Activated T-cell treated with anti-CD3 and anti-CD28 coated beads, Interleukin-2, amount 50 U/mL, for 72 hours (primary cell): Measurements from ENCODE around the gene GPLD1. TPM values are rescaled to one million over a fixed set of nuclear protein-coding genes. Genes with fewer than 3 reads are reported as not detected.
"Not testable (repeated sequence)": the region's sequence is repeated elsewhere in the genome, so short reads cannot be mapped to it uniquely, and the experiment has no call there.

ENCODE experiments used
- ATAC-seq, 2 donors: fragments of 150-1000 bp; cut with Tn5 transposase; replicated peaks in 1 of 2; 2 replicates each; pipeline ENCODE4 v1.10.0; 2021; ENCODE audit warnings: moderate library complexity in 2 of 2, mild to moderate bottlenecking in 1 of 2
- DNase-seq, 2 donors: peaks; one replicate each; pipeline ENCODE4 v3.0.0; 2021 to 2022; ENCODE audit warnings: mixed read lengths in 1 of 2
- H3K27ac Mint-ChIP-seq: one replicate; pipeline ENCODE4 v1.8.0; 2022; ENCODE audit warnings: mild to moderate bottlenecking, moderate library complexity, mixed read lengths
- H3K27me3 Mint-ChIP-seq: one replicate; pipeline ENCODE4 v1.8.0; 2022; ENCODE audit warnings: low read depth, mixed read lengths
- H3K36me3 Mint-ChIP-seq, 2 donors: one replicate each; pipeline ENCODE4 v1.8.0; 2022; ENCODE audit warnings: mixed read lengths in 2 of 2, mild to moderate bottlenecking in 1 of 2; ENCODE audit not compliant: insufficient read depth in 2 of 2
- H3K4me1 Mint-ChIP-seq: one replicate; pipeline ENCODE4 v1.8.0; 2022; ENCODE audit warnings: low read depth, mixed read lengths
- H3K4me3 Mint-ChIP-seq, 2 donors: one replicate each; pipeline ENCODE4 v1.8.0; 2022; ENCODE audit warnings: mild to moderate bottlenecking in 2 of 2, mixed read lengths in 2 of 2, moderate library complexity in 2 of 2
- H3K9me3 Mint-ChIP-seq, 2 donors: one replicate each; pipeline ENCODE4 v1.8.0; 2022; ENCODE audit warnings: mixed read lengths in 2 of 2
- total RNA-seq, 2 donors: library from RNA; stranded (reverse); gene quantifications; one replicate each; pipeline ENCODE4 v1.2.3, GENCODE V29; 2022

The GPLD1 gene
- total RNA-seq, 2 donors from 2014 or later = 0.51 to 0.82 TPM

- no peak for DNase-seq
- Mint-ChIP-seq H3K27me3 (no peaks in the 10 kb centered on the region), H3K9me3 (no peaks in the 10 kb centered on the region), H3K4me1 (no peaks in the 10 kb centered on the region), H3K27ac (no peak overlapping the region), H3K36me3 (peaks cover 0 to 3% of the 10 kb centered on the region in 2 donors), H3K4me3 (no peak overlapping the region)
- ATAC-seq = no peak
Observed at GRCh38 chr6:24439858-24440539, 49.4 kb downstream of the GPLD1 start.

GRCh38 chr6:24436979-24437378, 52.4 kb downstream of the GPLD1 start:
- ATAC-seq (no peak), DNase-seq (no peak)
- H3K36me3 Mint-ChIP-seq = peaks cover 0 to 3% of the 10 kb centered on the region in 2 donors
- no peak overlapping the region for H3K27ac Mint-ChIP-seq
- no peak overlapping the region for H3K4me3 Mint-ChIP-seq
- H3K4me1 Mint-ChIP-seq = no peaks in the 10 kb centered on the region
- H3K27me3 Mint-ChIP-seq = no peaks in the 10 kb centered on the region
- no peaks in the 10 kb centered on the region for H3K9me3 Mint-ChIP-seq

DNA sequence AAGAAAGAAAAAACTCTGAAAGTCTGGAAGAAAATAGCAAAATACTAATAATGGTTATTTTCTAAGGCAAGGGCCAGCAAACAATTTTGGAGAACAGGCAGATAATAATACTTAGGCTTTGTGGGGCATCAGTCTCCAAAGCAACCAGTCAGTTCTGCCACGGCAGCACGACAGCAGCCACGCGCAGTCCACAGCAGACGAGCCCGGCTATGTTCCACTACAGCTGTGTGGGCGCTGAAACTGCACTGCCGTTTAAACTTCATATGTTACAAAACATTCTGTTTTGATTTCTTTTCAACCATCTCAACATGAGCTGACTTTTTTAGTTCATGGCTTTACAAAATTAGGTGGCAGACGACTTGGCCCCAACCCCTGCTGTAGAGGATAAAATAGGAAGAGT, 56.8 kb downstream of the GPLD1 start:
- H3K9me3 Mint-ChIP-seq = no peaks in the 10 kb centered on the region
- DNase-seq (no peak), ATAC-seq (no peak)
- no peaks in the 10 kb centered on the region for H3K36me3 Mint-ChIP-seq
- no peak overlapping the region for H3K4me3 Mint-ChIP-seq
- H3K4me1 Mint-ChIP-seq = no peaks in the 10 kb centered on the region
- H3K27ac Mint-ChIP-seq = no peak overlapping the region
- no peaks in the 10 kb centered on the region for H3K27me3 Mint-ChIP-seq

- Mint-ChIP-seq H3K27ac (no peak overlapping the region), H3K4me3 (no peak overlapping the region), H3K4me1 (no peaks in the 10 kb centered on the region), H3K9me3 (no peaks in the 10 kb centered on the region), H3K27me3 (no peaks in the 10 kb centered on the region), H3K36me3 (no peaks in the 10 kb centered on the region)
- ATAC-seq = peak in 1 of 2 donors; percentile 41
- peak; percentile 17 to 23 for DNase-seq
Observed at GRCh38 chr6:24431045-24431451, 58.3 kb downstream of the GPLD1 start.

DNA sequence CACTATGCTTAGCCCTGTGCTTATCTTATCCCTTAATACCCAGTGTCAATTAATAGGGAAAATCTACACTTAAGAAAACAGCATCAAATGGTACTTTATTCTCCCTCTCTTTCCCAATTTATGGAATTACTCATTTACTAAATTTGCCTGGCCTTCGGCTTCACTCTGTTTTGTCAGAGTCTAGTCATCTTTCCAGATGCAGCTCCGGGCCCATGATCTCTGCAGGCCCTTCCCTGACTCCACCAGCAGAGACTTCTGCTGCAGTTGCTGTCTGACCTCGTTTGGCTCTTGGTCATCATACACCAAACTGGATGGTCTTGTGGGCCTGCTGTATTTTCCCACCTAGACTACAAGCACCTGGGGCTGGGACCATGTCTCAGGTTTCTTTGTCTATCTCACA, 59.3 kb downstream of the GPLD1 start:
- no peak for DNase-seq
- Mint-ChIP-seq H3K4me1 (no peaks in the 10 kb centered on the region), H3K36me3 (peaks cover 0 to 1% of the 10 kb centered on the region in 2 donors), H3K27me3 (no peaks in the 10 kb centered on the region), H3K27ac (no peak overlapping the region), H3K9me3 (no peaks in the 10 kb centered on the region), H3K4me3 (no peak overlapping the region)
- no peak for ATAC-seq

DNA sequence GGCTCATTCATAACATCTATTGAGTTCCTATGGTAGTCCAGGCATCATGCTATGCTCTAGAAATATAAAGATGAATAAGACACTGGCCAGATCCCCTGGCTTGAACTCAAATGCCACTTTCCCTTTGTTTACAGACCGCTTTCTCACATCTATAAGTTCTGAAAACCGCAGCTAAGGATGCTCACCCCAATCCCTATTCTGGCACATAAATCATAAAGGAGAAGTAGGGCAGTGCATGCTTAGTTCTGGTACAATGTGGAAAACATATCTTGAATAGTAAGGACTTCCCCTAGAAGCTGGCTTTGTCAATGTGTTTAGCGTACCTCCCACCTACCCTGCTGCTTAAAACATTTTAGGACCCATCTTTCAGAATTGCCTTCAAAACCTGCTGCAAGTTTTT, 60.2 kb downstream of the GPLD1 start:
- DNase-seq = no peak
- no peaks in the 10 kb centered on the region for H3K27me3 Mint-ChIP-seq
- no peaks in the 10 kb centered on the region for H3K4me1 Mint-ChIP-seq
- ATAC-seq = no peak
- H3K9me3 Mint-ChIP-seq = no peaks in the 10 kb centered on the region
- H3K27ac Mint-ChIP-seq = no peak overlapping the region
- H3K4me3 Mint-ChIP-seq = no peak overlapping the region
- H3K36me3 Mint-ChIP-seq = peaks cover 0 to 2% of the 10 kb centered on the region in 2 donors

GRCh38 chr6:24428615-24429014, 60.8 kb downstream of the GPLD1 start:
- Mint-ChIP-seq H3K36me3 (peaks cover 0 to 2% of the 10 kb centered on the region in 2 donors), H3K4me1 (no peaks in the 10 kb centered on the region), H3K4me3 (no peak overlapping the region), H3K9me3 (no peaks in the 10 kb centered on the region), H3K27ac (no peak overlapping the region), H3K27me3 (no peaks in the 10 kb centered on the region)
- DNase-seq (no peak), ATAC-seq (no peak)

- DNase-seq = no peak
- peak overlapping the region; percentile 11 for H3K27ac Mint-ChIP-seq
- peaks cover 0 to 2% of the 10 kb centered on the region in 2 donors for H3K36me3 Mint-ChIP-seq
- no peaks in the 10 kb centered on the region for H3K4me1 Mint-ChIP-seq
- no peak for ATAC-seq
- no peaks in the 10 kb centered on the region for H3K9me3 Mint-ChIP-seq
- H3K4me3 Mint-ChIP-seq = no peak overlapping the region
- no peaks in the 10 kb centered on the region for H3K27me3 Mint-ChIP-seq
Observed at GRCh38 chr6:24426729-24427446, 62.5 kb downstream of the GPLD1 start.

DNA sequence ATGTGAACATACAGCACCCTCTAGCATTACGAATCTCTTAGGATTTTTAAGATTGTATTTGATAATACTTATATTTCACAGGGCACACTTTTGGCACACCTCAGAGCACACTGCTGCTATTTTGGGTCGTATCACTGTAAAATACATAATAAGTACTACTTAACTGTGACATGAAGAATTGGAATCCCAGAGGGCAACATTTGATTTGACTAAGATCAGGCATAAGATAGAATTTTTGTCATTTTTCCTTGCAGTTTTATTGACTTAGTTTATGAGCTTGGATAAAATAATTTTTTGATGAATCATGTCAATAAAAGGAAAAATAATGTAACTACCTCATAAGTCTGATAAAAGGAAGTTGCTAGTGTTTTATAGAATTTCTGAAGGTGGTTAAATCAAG, 64.3 kb downstream of the GPLD1 start:
- H3K36me3 Mint-ChIP-seq = peaks cover 0 to 8% of the 10 kb centered on the region in 2 donors
- H3K4me1 Mint-ChIP-seq = no peaks in the 10 kb centered on the region
- H3K27ac Mint-ChIP-seq = no peak overlapping the region

DNA sequence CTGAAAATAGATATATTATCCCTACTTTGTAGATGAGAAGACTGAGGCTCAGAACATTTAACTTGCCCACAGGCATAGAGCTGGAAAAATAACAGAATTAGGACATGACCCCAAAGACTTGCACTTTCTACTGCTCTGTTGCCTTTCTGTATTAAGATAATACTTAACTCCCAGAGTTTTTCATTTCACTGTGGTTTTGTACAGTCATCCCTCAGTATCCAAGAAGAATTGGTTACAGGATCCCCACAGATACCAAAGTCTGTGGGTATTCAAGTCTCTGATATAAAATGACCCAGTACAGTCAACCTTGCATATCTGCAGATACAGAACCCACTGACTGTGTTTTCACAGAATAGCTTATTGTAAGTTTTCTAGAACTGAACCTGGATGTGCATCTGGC, 69.9 kb downstream of the GPLD1 start:
- H3K27ac Mint-ChIP-seq = no peak overlapping the region

More for the DNA sequence above, 64.3 kb downstream of the GPLD1 start:
- Mint-ChIP-seq H3K27me3 (no peaks in the 10 kb centered on the region), H3K4me3 (no peak overlapping the region), H3K9me3 (no peaks in the 10 kb centered on the region)
- ATAC-seq (no peak), DNase-seq (no peak)

GRCh38 chr6:24415753-24416152, 73.6 kb downstream of the GPLD1 start:
- ATAC-seq = no peak
- Mint-ChIP-seq H3K4me1 (peaks cover 6% of the 10 kb centered on the region), H3K9me3 (no peaks in the 10 kb centered on the region), H3K27me3 (no peaks in the 10 kb centered on the region), H3K27ac (no peak overlapping the region), H3K4me3 (no peak overlapping the region), H3K36me3 (peaks cover 0 to 31% of the 10 kb centered on the region in 2 donors)
- DNase-seq = no peak

More for the DNA sequence above, 69.9 kb downstream of the GPLD1 start:
- Mint-ChIP-seq H3K27me3 (no peaks in the 10 kb centered on the region), H3K4me3 (no peak overlapping the region), H3K4me1 (no peaks in the 10 kb centered on the region), H3K36me3 (peaks cover 0 to 19% of the 10 kb centered on the region in 2 donors), H3K9me3 (no peaks in the 10 kb centered on the region)
- DNase-seq = no peak
- ATAC-seq = no peak

DNA sequence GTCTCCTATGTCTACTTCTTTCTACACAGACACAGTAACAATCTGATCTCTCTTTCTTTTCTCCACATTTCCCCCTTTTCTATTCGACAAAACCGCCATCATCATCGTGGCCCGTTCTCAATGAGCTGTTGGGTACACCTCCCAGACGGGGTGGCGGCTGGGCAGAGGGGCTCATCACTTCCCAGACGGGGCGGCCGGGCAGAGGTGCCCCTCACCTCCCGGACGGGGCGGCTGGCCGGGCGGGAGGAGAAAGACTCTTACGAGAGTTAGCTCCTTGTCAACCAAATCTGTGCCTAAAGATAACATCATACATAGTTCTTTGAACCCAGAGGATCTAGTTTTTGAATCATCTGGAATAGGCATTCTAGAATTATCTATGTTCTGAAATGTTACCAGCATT, 74.8 kb downstream of the GPLD1 start:
- peaks cover 1 to 26% of the 10 kb centered on the region in 2 donors for H3K36me3 Mint-ChIP-seq
- H3K27ac Mint-ChIP-seq, H3K27me3 Mint-ChIP-seq, H3K4me3 Mint-ChIP-seq, DNase-seq, ATAC-seq, H3K4me1 Mint-ChIP-seq, H3K9me3 Mint-ChIP-seq: not testable (repeated sequence)

GRCh38 chr6:24412294-24412693, 77.1 kb downstream of the GPLD1 start:
- ATAC-seq = no peak
- H3K4me1 Mint-ChIP-seq = peaks cover 6% of the 10 kb centered on the region
- H3K4me3 Mint-ChIP-seq = no peak overlapping the region
- no peaks in the 10 kb centered on the region for H3K27me3 Mint-ChIP-seq
- no peak for DNase-seq
- H3K9me3 Mint-ChIP-seq = no peaks in the 10 kb centered on the region
- H3K27ac Mint-ChIP-seq = no peak overlapping the region
- peaks cover 1 to 20% of the 10 kb centered on the region in 2 donors for H3K36me3 Mint-ChIP-seq
